ENCODE data around the gene FUCA2.

GRCh38 chr6:143482593-143482992, 28.9 kb downstream of the FUCA2 start:
- TF ChIP-seq POLR2A (IDR thresholded peaks at IDR 0.05) (no peak), CTCF (IDR thresholded peaks at IDR 0.05) (no peak)
